Ishikawa (cell line): ENCODE data around the gene ZMYND8.

Experiments
- CEBPB ChIP-seq: IDR thresholded peaks from 2 replicates; pipeline ENCODE4 v1.6.1; 2012
- CREB1 ChIP-seq: IDR thresholded peaks from 2 replicates; pipeline ENCODE4 v1.6.1; 2012; ENCODE audit warnings: low read depth
- EGR1 ChIP-seq: IDR thresholded peaks from 2 replicates; pipeline ENCODE4 v1.6.1; 2012
- EP300 ChIP-seq: IDR thresholded peaks from 2 replicates; pipeline ENCODE4 v1.6.1; 2012; ENCODE audit warnings: borderline replicate concordance
- FOXM1 ChIP-seq: IDR thresholded peaks from 2 replicates; pipeline ENCODE4 v1.6.1; 2012; ENCODE audit warnings: low read depth, borderline replicate concordance
- MAX ChIP-seq: IDR thresholded peaks from 2 replicates; pipeline ENCODE4 v1.6.1; 2012
- NFIC ChIP-seq: IDR thresholded peaks from 2 replicates; pipeline ENCODE4 v1.6.1; 2012
- RAD21 ChIP-seq: IDR thresholded peaks from 2 replicates; pipeline ENCODE4 v1.6.1; 2012; ENCODE audit warnings: low read depth
- REST ChIP-seq: IDR thresholded peaks from 2 replicates; pipeline ENCODE4 v1.6.1; 2012; ENCODE audit warnings: low read depth, mild to moderate bottlenecking
- TAF1 ChIP-seq: IDR thresholded peaks from 2 replicates; pipeline ENCODE4 v1.6.1; 2012; ENCODE audit warnings: low read depth, mild to moderate bottlenecking
- TCF12 ChIP-seq: IDR thresholded peaks from 2 replicates; pipeline ENCODE4 v1.6.1; 2012; ENCODE audit warnings: low read depth
- TEAD4 ChIP-seq: IDR thresholded peaks from 2 replicates; pipeline ENCODE4 v1.6.1; 2012
- USF1 ChIP-seq: IDR thresholded peaks from 2 replicates; pipeline ENCODE4 v1.6.1; 2012
- YY1 ChIP-seq: IDR thresholded peaks from 2 replicates; pipeline ENCODE4 v1.6.1; 2012; ENCODE audit warnings: low read depth
- ZBTB7A ChIP-seq: IDR thresholded peaks from 2 replicates; pipeline ENCODE4 v1.6.1; 2012; ENCODE audit warnings: low read depth

ZMYND8 gene

GRCh38 chr20:47373206-47373733 is 16.8 kb upstream of the ZMYND8 start:
- TF ChIP-seq CREB1 (no peak), EP300 (no peak), TCF12 (no peak), REST (no peak), RAD21 (no peak), CEBPB (no peak), NFIC (no peak)

GRCh38 chr20:47370850-47371782 is 14.6 kb upstream of the ZMYND8 start:
- TF ChIP-seq RAD21 (no peak), NFIC (no peak), TCF12 (no peak), FOXM1 (no peak), MAX (no peak), EP300 (no peak), REST (no peak), EGR1 (no peak), USF1 (no peak), YY1 (no peak), CEBPB (no peak), TAF1 (no peak), ZBTB7A (no peak), CREB1 (no peak), TEAD4 (no peak)

- TF ChIP-seq TAF1 (no peak), CEBPB (no peak), RAD21 (no peak), MAX (no peak), EP300 (no peak), USF1 (no peak), ZBTB7A (no peak), TEAD4 (no peak), YY1 (no peak), TCF12 (no peak), CREB1 (no peak), FOXM1 (no peak), NFIC (no peak), EGR1 (no peak), REST (no peak)
These were observed 13.7 kb upstream of the ZMYND8 start for GRCh38 chr20:47370214-47370613.

- TF ChIP-seq CREB1 (no peak), USF1 (no peak), TAF1 (no peak), REST (no peak), FOXM1 (no peak)
These were observed 11.8 kb upstream of the ZMYND8 start for GRCh38 chr20:47368301-47368700.
